ENCODE results near the gene PRDX6.
"Not testable (repeated sequence)": the region's sequence is repeated elsewhere in the genome, so short reads cannot be mapped to it uniquely, and the experiment has no call there.

DNA sequence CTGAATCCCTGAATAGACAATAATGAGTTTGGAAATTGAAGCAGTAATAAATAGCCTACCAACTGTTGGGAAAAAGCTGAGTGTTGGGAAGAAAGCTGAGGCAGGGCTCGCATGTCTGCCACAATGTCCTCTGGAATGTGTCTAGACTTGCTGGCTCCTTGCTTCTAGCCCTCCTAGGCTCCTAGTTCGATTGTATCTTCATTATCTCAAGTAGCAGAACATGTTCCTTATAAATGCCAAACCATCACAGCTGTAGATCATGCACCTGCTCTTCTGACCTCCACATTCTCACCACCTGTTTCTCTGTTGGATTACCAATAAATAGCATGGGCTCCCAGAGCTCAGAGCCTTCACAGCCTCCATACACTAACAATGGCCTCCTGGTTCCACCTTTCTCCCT lies 12.9 kb upstream of the PRDX6 start:
- TF ChIP-seq POLR2A (IDR thresholded peaks at IDR 0.05); CTCF (IDR thresholded peaks at IDR 0.05); EP300 (IDR thresholded peaks at IDR 0.05; ENCODE audit: low read depth); POLR2AphosphoS5 (IDR thresholded peaks at IDR 0.05): not testable (repeated sequence)

Data from transverse colon (tissue), 4 donors.